Activated CD4-positive, alpha-beta memory T cell treated with anti-CD3 and anti-CD28 coated beads, Interleukin-2, amount 10 ng/mL, durations not matched to agents 7 days and 5 days (primary cell): ENCODE results near the gene HOOK1. TPM values are rescaled to one million over a fixed set of nuclear protein-coding genes. Genes with fewer than 3 reads are reported as not detected.
"Not testable (repeated sequence)": the region's sequence is repeated elsewhere in the genome, so short reads cannot be mapped to it uniquely, and the experiment has no call there.

ENCODE experiments used
- CTCF ChIA-PET: fragments of 350-600 bp; sonication (Branson Sonifier 250); formaldehyde crosslinking; loops from one replicate; lab custom pipeline; 2021; ENCODE audit warnings: antibody characterized with exemption, inconsistent platforms; lab: Charles Lee
- POLR2A ChIA-PET: fragments of 350-600 bp; sonication (Branson Sonifier 250); formaldehyde crosslinking; loops from one replicate; lab custom pipeline; 2021; ENCODE audit warnings: antibody characterized with exemption; lab: Charles Lee
- DNase-seq: peaks from one replicate; pipeline ENCODE4 v3.0.0-alpha.2; 2020
- H3K27ac Mint-ChIP-seq: one replicate; pipeline ENCODE4 v1.8.0; 2021; ENCODE audit warnings: mild to moderate bottlenecking, mixed read lengths
- H3K27me3 Mint-ChIP-seq: one replicate; pipeline ENCODE4 v1.8.0; 2021; ENCODE audit warnings: mixed read lengths
- H3K36me3 Mint-ChIP-seq: one replicate; pipeline ENCODE4 v1.8.0; 2021; ENCODE audit warnings: low read depth, mixed read lengths
- H3K4me1 Mint-ChIP-seq: one replicate; pipeline ENCODE4 v1.8.0; 2021; ENCODE audit warnings: mixed read lengths
- H3K4me3 Mint-ChIP-seq: one replicate; pipeline ENCODE4 v1.8.0; 2021; ENCODE audit warnings: mild to moderate bottlenecking, mixed read lengths
- H3K9me3 Mint-ChIP-seq: one replicate; pipeline ENCODE4 v1.8.0; 2021; ENCODE audit warnings: mixed read lengths
- total RNA-seq, 2 experiments: library from RNA; stranded (reverse); gene quantifications; one replicate each; pipeline ENCODE4 v1.2.3, GENCODE V29; 2021

The HOOK1 gene
- total RNA-seq, 2 experiments from 2014 or later = 0.98 to 1.6 TPM

- no peaks in the 10 kb centered on the region for H3K36me3 Mint-ChIP-seq
- DNase-seq = no peak
- no peak overlapping the region for H3K4me3 Mint-ChIP-seq
- no peaks in the 10 kb centered on the region for H3K9me3 Mint-ChIP-seq
- no peaks in the 10 kb centered on the region for H3K4me1 Mint-ChIP-seq
- POLR2A ChIA-PET = no interaction called here
- CTCF ChIA-PET = interaction anchor here (0.7 kb wide), 1 partner anchor 39 kb away, joined by 3 read pairs; no protein-coding TSS in a partner anchor
- no peak overlapping the region for H3K27ac Mint-ChIP-seq
- peaks cover 5% of the 10 kb centered on the region for H3K27me3 Mint-ChIP-seq
Measured at GRCh38 chr1:59908682-59909081, 93.9 kb downstream of the HOOK1 start.

GRCh38 chr1:59914791-59915286, 100.1 kb downstream of the HOOK1 start:
- H3K4me1 Mint-ChIP-seq, POLR2A ChIA-PET, H3K36me3 Mint-ChIP-seq, H3K9me3 Mint-ChIP-seq, H3K4me3 Mint-ChIP-seq, CTCF ChIA-PET, H3K27me3 Mint-ChIP-seq, DNase-seq, H3K27ac Mint-ChIP-seq: not testable (repeated sequence)

GRCh38 chr1:59915516-59915915, 100.8 kb downstream of the HOOK1 start:
- ChIA-PET CTCF (no interaction called here), POLR2A (no interaction called here)
- no peak overlapping the region for H3K4me3 Mint-ChIP-seq
- peaks cover 9% of the 10 kb centered on the region for H3K27me3 Mint-ChIP-seq
- H3K9me3 Mint-ChIP-seq = no peaks in the 10 kb centered on the region
- no peak for DNase-seq
- peaks cover 7% of the 10 kb centered on the region for H3K4me1 Mint-ChIP-seq
- no peak overlapping the region for H3K27ac Mint-ChIP-seq
- H3K36me3 Mint-ChIP-seq = no peaks in the 10 kb centered on the region

- ChIA-PET POLR2A (no interaction called here), CTCF (no interaction called here)
- no peaks in the 10 kb centered on the region for H3K9me3 Mint-ChIP-seq
- no peak for DNase-seq
- H3K27ac Mint-ChIP-seq = no peak overlapping the region
- peaks cover 7% of the 10 kb centered on the region for H3K4me1 Mint-ChIP-seq
- no peak overlapping the region for H3K4me3 Mint-ChIP-seq
- H3K36me3 Mint-ChIP-seq = no peaks in the 10 kb centered on the region
- peaks cover 14% of the 10 kb centered on the region for H3K27me3 Mint-ChIP-seq
Measured at GRCh38 chr1:59917026-59917784, 102.5 kb downstream of the HOOK1 start.

DNA sequence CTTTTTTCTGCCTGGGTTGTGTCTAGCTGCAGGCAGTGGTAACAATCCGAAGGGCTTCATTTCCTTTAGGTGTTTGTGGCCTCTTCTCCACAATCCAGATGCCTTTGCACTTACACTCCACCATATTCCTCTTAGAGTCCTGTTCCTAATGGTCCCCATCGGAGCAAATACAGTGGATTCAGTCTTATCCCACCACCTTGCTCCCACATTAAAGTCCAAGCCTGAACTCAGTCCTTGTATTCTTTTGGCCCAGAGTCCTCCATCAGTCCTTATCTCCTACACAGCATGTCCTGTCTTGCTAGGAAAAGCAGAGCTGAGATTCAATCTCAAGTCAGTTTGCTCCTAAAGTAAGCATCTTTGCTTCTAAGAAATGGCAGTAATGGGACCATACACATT, 103.0 kb downstream of the HOOK1 start:
- CTCF ChIA-PET = no interaction called here
- Mint-ChIP-seq H3K36me3 (no peaks in the 10 kb centered on the region), H3K9me3 (no peaks in the 10 kb centered on the region), H3K27ac (no peak overlapping the region), H3K4me1 (peaks cover 7% of the 10 kb centered on the region), H3K4me3 (no peak overlapping the region), H3K27me3 (peaks cover 16% of the 10 kb centered on the region)
- DNase-seq = no peak
- POLR2A ChIA-PET = no interaction called here

- H3K9me3 Mint-ChIP-seq = peaks cover under 1% of the 10 kb centered on the region
- peaks cover 16% of the 10 kb centered on the region for H3K27me3 Mint-ChIP-seq
- POLR2A ChIA-PET = no interaction called here
- peaks cover 7% of the 10 kb centered on the region for H3K4me1 Mint-ChIP-seq
- H3K27ac Mint-ChIP-seq = no peak overlapping the region
- H3K4me3 Mint-ChIP-seq = no peak overlapping the region
- H3K36me3 Mint-ChIP-seq = peaks cover 3% of the 10 kb centered on the region
- no peak for DNase-seq
- CTCF ChIA-PET = no interaction called here
Measured at GRCh38 chr1:59919746-59920145, 105.0 kb downstream of the HOOK1 start.

- CTCF ChIA-PET, H3K9me3 Mint-ChIP-seq, H3K4me3 Mint-ChIP-seq, DNase-seq, H3K27ac Mint-ChIP-seq, POLR2A ChIA-PET, H3K36me3 Mint-ChIP-seq: not testable (repeated sequence)
- Mint-ChIP-seq H3K4me1 (peaks cover 14% of the 10 kb centered on the region), H3K27me3 (peaks cover 17% of the 10 kb centered on the region)
Measured at GRCh38 chr1:59921258-59921899, 106.6 kb downstream of the HOOK1 start.

- ChIA-PET CTCF (interaction anchor here (0.6 to 1.2 kb wide), 2 partner anchors 45 to 924 kb away, joined by 3 to 4 read pairs; no protein-coding TSS in a partner anchor), POLR2A (no interaction called here)
- no peak for DNase-seq
- Mint-ChIP-seq H3K36me3 (peaks cover 3% of the 10 kb centered on the region), H3K27ac (no peak overlapping the region), H3K27me3 (peaks cover 37% of the 10 kb centered on the region), H3K4me1 (peaks cover 18% of the 10 kb centered on the region), H3K4me3 (no peak overlapping the region), H3K9me3 (peaks cover 6% of the 10 kb centered on the region)
Measured at GRCh38 chr1:59924653-59925052, 109.9 kb downstream of the HOOK1 start.

Other genes starting within 250 kb of the HOOK1 start
- 1 to 10 TPM; 2.8 TPM for gene CYP2J2, start 111.8 kb downstream of the HOOK1 start, total RNA-seq